GM20000 (cell line): ENCODE measurements around the gene AMOTL2.

ENCODE experiments used
- DNase-seq: peaks from one replicate; pipeline ENCODE4 v3.0.0; 2012; ENCODE audit warnings: low spot score
- CTCF ChIP-seq: IDR thresholded peaks from 2 replicates; pipeline ENCODE4 v1.5.1; 2012; ENCODE audit warnings: mild to moderate bottlenecking, control low read depth; ENCODE audit errors: extremely low read depth, missing control alignments

AMOTL2 gene

GRCh38 chr3:134406331-134407238, 32.3 kb upstream of the AMOTL2 start:
- DNase-seq: no peak
- TF ChIP-seq CTCF: no peak

- TF ChIP-seq CTCF: no peak
- DNase-seq: no peak
These were observed 30.2 kb upstream of the AMOTL2 start for GRCh38 chr3:134404366-134404885.

- TF ChIP-seq CTCF: no peak
- DNase-seq: no peak
These were observed 23.5 kb upstream of the AMOTL2 start for GRCh38 chr3:134397755-134398154.

GRCh38 chr3:134395103-134395502, 20.9 kb upstream of the AMOTL2 start:
- no peak for TF ChIP-seq CTCF
- no peak for DNase-seq

GRCh38 chr3:134394380-134394779, 20.1 kb upstream of the AMOTL2 start:
- no peak for TF ChIP-seq CTCF

GRCh38 chr3:134393074-134393473, 18.8 kb upstream of the AMOTL2 start:
- no peak for DNase-seq
- TF ChIP-seq CTCF: no peak

More at GRCh38 chr3:134394380-134394779, 20.1 kb upstream of the AMOTL2 start:
- DNase-seq: no peak

GRCh38 chr3:134392336-134392983, 18.2 kb upstream of the AMOTL2 start:
- no peak for DNase-seq
- no peak for TF ChIP-seq CTCF
